HEK293T (cell line): Measurements from ENCODE around the gene PSAPL1.

Source experiments
- BHLHE40 ChIP-seq: fragments of 450-650 bp; IDR thresholded peaks from 2 replicates; pipeline ENCODE4 v1.6.1; 2016; ENCODE audit warnings: mild to moderate bottlenecking, moderate library complexity, borderline replicate concordance
- FOXK2 ChIP-seq: fragments of 450-650 bp; IDR thresholded peaks from 2 replicates; pipeline ENCODE4 v1.6.1; 2016; ENCODE audit warnings: mild to moderate bottlenecking
- FOXM1 ChIP-seq: fragments of 450-650 bp; IDR thresholded peaks from 2 replicates; pipeline ENCODE4 v1.6.1; 2017; ENCODE audit warnings: mild to moderate bottlenecking, borderline replicate concordance
- NFRKB ChIP-seq: fragments of 450-650 bp; IDR thresholded peaks from 2 replicates; pipeline ENCODE4 v1.6.1; 2016; ENCODE audit warnings: mild to moderate bottlenecking, moderate library complexity
- PKNOX1 ChIP-seq: fragments of 450-650 bp; IDR thresholded peaks from 2 replicates; pipeline ENCODE4 v1.6.1; 2016
- SP1 ChIP-seq: fragments of 450-650 bp; IDR thresholded peaks from 2 replicates; pipeline ENCODE4 v1.6.1; 2017
- TARDBP ChIP-seq: fragments of 450-650 bp; IDR thresholded peaks from 2 replicates; pipeline ENCODE4 v1.6.1; 2016
- ZNF384 ChIP-seq: fragments of 450-650 bp; IDR thresholded peaks from 2 replicates; pipeline ENCODE4 v1.6.1; 2016

GRCh38 chr4:7391637-7392437 lies 42.9 kb downstream of the PSAPL1 start:
- TF ChIP-seq NFRKB (no peak), FOXK2 (no peak), PKNOX1 (no peak), SP1 (no peak), TARDBP (no peak), BHLHE40 (no peak), ZNF384 (no peak), FOXM1 (no peak)
